ENCODE results near the gene MT1HL1.
"Not testable (repeated sequence)": the region's sequence is repeated elsewhere in the genome, so short reads cannot be mapped to it uniquely, and the experiment has no call there.

Gene MT1HL1

DNA sequence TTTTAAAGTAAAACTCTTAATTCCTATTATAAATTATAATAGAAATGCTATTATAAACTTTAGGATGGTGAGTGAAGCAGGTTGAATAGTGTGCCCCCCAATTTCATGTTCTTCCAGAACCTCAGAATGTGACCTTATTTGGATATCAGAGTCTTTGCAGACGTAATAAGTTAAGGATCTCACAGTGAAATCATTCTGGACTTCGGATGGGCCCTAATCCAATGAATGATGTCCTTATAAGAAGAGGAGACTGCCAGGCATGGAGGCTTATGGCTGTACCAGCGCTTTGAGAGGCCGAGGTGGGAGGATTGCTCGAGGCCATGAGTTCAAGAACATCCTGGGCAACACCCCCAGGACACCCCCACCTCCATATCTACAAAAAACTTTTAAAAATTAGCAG lies 9.4 kb upstream of the MT1HL1 start:
- DNase-seq: no peak

- DNase-seq: no peak
Measured at GRCh38 chr1:237012788-237013383, 8.6 kb upstream of the MT1HL1 start.

DNA sequence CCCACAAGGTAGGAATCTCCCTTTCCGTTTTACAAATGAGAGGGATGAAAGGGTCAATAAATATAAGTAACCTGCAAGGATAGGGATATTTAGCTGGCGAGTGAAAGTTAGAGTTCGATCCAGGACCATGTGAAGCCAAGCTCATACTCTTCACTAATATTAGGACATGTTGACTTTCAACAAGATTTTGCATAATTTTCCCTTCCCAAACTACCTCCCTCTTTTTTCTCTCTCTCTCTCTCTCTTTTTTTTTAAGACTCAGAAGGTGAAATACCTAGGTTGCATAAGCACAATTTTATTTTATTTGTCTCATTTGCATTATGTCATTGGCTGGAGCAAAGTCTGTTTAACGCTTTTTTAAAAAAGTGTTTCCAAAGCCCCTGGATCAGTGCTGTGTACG lies 8.1 kb upstream of the MT1HL1 start:
- DNase-seq: no peak

DNA sequence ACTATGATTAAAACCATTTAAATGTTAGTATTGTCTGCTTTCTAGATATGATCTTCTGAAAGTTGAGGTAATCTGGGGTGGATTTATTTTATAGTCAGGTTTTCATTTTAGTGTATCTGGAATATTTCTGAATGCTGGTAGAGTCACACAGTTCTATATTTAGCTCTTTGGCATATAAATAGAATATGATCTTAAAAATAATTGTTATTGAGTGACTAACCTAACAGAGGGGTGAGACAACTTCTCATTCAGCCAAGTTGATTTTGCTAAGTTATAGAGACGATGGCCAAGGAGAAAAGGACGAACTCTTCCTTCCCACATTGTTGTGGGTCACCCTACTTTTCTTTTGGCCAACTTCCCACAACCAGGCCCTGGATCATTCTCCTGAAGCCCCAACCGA lies 7.2 kb upstream of the MT1HL1 start:
- no peak for DNase-seq

DNA sequence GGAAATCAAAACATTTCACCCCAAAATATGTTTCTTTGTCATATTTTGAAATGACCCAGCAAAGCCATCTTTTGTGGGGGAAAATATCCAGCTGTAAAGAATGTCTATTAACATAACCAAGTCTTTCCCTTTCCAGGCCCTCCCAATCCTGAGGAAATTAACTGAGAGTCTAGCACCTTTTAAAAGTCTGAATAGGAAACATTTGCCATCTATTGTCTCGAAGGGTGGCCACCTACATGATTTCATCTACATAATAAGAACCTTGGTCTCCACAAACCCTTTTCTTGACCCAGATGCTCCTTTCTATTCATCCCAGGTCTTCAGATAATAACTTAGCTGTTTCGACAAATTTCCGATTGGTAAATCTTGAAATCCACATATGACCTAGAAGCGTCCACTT lies 5.4 kb upstream of the MT1HL1 start:
- DNase-seq: no peak

GRCh38 chr1:237007147-237007881 lies 3.1 kb upstream of the MT1HL1 start:
- DNase-seq: no peak

DNA sequence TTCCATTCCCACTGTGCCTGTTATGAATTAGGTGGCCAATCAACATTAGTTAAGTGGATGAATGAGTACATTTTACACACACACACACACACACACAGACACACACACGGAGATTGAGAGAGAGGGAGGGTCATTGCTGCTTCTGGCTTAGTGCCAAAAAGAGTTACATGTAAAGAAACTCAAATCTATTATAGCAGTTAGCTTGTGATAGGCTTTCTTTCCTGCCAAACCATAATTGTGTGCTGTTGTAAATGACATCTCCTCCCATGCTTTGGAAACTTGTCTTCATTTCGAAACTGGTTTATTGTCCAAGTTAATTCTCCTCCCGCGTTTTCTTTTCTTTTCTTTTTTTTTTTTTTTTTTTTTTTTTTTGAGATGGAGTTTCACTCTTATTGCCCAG lies 1.4 kb upstream of the MT1HL1 start:
- no peak for DNase-seq

GRCh38 chr1:237003516-237003915 lies 725 bp downstream of the MT1HL1 start:
- DNase-seq: no peak

GRCh38 chr1:237000191-237000590 lies 4.0 kb downstream of the MT1HL1 start:
- DNase-seq: no peak

DNA sequence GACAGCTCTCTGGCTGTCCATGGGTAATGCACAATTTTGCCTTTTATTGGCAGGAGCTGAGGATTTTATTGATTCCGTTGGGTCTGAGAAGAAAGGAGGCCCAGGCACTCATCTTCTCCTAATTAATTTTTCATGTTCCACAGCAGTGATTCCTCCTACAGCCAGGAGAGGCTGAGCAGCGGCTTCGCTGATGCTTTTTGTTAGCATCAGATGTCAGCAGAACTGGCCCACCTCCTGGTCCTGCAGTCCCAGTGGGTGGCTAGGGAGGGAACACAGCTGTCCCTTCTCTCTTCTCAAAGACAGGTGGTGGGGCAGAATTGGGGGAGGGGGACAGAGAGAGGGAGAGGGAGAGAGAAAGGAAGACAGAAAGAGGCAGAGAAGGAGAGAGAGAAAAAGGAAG lies 5.7 kb downstream of the MT1HL1 start:
- DNase-seq: no peak

DNA sequence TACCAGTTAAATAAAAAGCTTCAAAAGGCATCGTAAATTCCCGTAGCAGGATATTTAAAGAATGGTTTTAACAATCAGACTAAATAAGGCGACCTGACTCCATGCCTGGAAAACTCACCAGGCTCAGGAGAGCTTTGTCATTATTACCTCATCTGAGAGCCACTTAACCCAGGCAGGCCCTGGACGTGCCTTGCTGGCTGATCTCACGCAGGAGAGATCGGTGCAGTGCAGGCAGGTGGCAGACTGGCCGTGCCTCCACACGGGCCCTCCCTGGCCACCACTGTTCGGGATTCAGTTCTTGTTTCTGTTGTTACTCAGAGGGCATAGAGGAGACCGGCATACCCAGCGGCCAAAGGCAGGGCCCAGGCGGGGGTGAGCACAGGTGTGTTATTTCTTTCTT lies 6.4 kb downstream of the MT1HL1 start:
- no peak for DNase-seq

- DNase-seq: no peak
Measured at GRCh38 chr1:236997361-236997760, 6.9 kb downstream of the MT1HL1 start.

- no peak for DNase-seq
Measured at GRCh38 chr1:236994450-236994849, 9.8 kb downstream of the MT1HL1 start.

- DNase-seq: no peak
Measured at GRCh38 chr1:236992449-236992848, 11.8 kb downstream of the MT1HL1 start.

GRCh38 chr1:236990052-236990445 lies 14.2 kb downstream of the MT1HL1 start:
- no peak for DNase-seq

- DNase-seq: no peak
Measured at GRCh38 chr1:236989290-236990051, 14.8 kb downstream of the MT1HL1 start.

GRCh38 chr1:236983818-236984217 lies 20.4 kb downstream of the MT1HL1 start:
- no peak for DNase-seq

DNA sequence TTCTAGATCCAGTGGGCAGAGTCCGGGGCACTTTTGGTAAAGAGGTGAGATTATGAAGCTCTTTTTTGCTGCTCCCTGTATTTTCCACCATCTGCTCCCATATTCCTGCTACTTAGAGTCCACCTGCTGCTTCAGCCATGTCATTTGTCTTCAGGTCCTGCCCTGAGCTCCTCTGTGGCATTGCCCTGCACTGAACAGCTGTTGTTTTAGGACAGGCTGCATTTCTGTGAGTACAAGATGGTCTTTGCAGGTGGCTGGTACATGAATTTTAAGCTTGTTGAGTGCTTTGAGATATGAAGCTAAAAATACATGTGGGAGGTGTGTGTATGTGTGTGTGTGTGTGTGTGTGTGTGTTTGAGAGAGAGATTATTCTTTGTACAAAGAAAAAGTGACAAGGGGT lies 21.9 kb downstream of the MT1HL1 start:
- no peak for DNase-seq

- not testable (repeated sequence) for DNase-seq
Measured at GRCh38 chr1:236981431-236981830, 22.8 kb downstream of the MT1HL1 start.

DNA sequence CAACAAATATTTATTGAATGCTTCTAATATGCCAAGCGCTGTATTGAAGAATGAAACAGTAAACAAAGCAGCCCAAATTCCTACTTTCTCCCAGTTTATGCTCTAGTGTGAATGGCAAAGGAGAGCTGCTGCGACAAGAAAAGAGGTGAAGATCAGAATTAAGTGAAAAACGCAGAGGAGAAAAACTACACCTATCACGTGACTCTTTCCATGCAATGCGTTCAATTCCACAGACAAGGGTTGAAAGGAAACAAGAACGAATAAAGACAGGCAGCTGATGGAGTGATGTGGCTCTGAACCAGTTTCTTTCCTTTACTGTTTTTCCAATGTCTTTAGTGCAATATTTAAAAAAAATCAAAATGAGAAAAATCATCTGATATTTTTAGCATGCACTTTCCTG lies 23.6 kb downstream of the MT1HL1 start:
- DNase-seq: no peak

- DNase-seq: no peak
Measured at GRCh38 chr1:236979149-236979900, 24.9 kb downstream of the MT1HL1 start.

GRCh38 chr1:236978740-236979139 lies 25.5 kb downstream of the MT1HL1 start:
- no peak for DNase-seq

GRCh38 chr1:236975461-236975860 lies 28.8 kb downstream of the MT1HL1 start:
- no peak for DNase-seq
